Astrocyte (in vitro differentiated cells and primary cell): ENCODE results near the gene ZNF43.

ENCODE experiments used
- CTCF ChIP-seq: IDR thresholded peaks from 2 replicates; pipeline ENCODE4 v1.5.1; 2011; ENCODE audit warnings: low read depth, mild to moderate bottlenecking, inconsistent platforms, low read length, moderate library complexity; ENCODE audit not compliant: insufficient read depth
- EZH2 ChIP-seq: IDR thresholded peaks from 2 replicates; pipeline ENCODE4 v1.6.1; 2012; ENCODE audit warnings: mild to moderate bottlenecking, low read length, inconsistent platforms; ENCODE audit not compliant: insufficient read depth

- TF ChIP-seq EZH2, result no peak
- TF ChIP-seq CTCF, result no peak
Measured at GRCh38 chr19:21878646-21879045, 42.7 kb upstream of the ZNF43 start.
